Keratinocyte (primary cell): ENCODE measurements around the gene CLEC3B. TPM values are rescaled to one million over a fixed set of nuclear protein-coding genes. Genes with fewer than 3 reads are reported as not detected.

Experiments used
- DNase-seq: peaks from one replicate; pipeline ENCODE4 v3.0.0-alpha.2; 2011; ENCODE audit warnings: low read depth, missing footprints, low spot score
- FAIRE-seq: peaks from 2 replicates; lab custom pipeline; 2011; peaks lifted over from hg19 to GRCh38; lab: Jason Lieb, UNC
- H2AFZ ChIP-seq: 2 replicates; pipeline ENCODE4 v1.6.0; 2012; ENCODE audit warnings: low read length, control low read depth, inconsistent platforms; ENCODE audit not compliant: control insufficient read depth
- H3K27ac ChIP-seq: 2 replicates; pipeline ENCODE4 v1.5.1; 2011; ENCODE audit warnings: low read length; ENCODE audit not compliant: control insufficient read depth, insufficient read depth
- H3K27me3 ChIP-seq: 3 replicates; pipeline ENCODE4 v1.6.0; 2011; ENCODE audit warnings: low read length; ENCODE audit not compliant: control insufficient read depth, insufficient read depth; ENCODE audit errors: extremely low read depth
- H3K36me3 ChIP-seq, 2 experiments: 2 replicates in 1 of 2; 3 replicates in 1 of 2; pipeline ENCODE4 v1.5.1; 2011; ENCODE audit warnings: low read length in 2 of 2, mild to moderate bottlenecking in 1 of 2; ENCODE audit not compliant: control insufficient read depth in 2 of 2, insufficient read depth in 2 of 2; ENCODE audit errors: extremely low read depth in 1 of 2
- H3K4me1 ChIP-seq: 3 replicates; pipeline ENCODE4 v1.5.1; 2011; ENCODE audit warnings: low read length; ENCODE audit not compliant: control insufficient read depth, insufficient read depth; ENCODE audit errors: extremely low read depth
- H3K4me2 ChIP-seq: 3 replicates; pipeline ENCODE4 v1.6.0; 2011; ENCODE audit warnings: low read depth, low read length; ENCODE audit not compliant: control insufficient read depth, insufficient read depth; ENCODE audit errors: extremely low read depth
- H3K4me3 ChIP-seq, 3 experiments: fragments of 200-600 bp in 1 of 3; sonication (generic) in 1 of 3; 2 replicates in 2 of 3; 3 replicates in 1 of 3; pipeline ENCODE4 v1.5.1; 2011 to 2016; ENCODE audit warnings: low read length in 3 of 3, mild to moderate bottlenecking in 3 of 3, control low read depth in 2 of 3, inconsistent platforms in 1 of 3, low read depth in 1 of 3, mixed read lengths in 1 of 3, mixed run types in 1 of 3, moderate library complexity in 1 of 3; ENCODE audit not compliant: control insufficient read depth in 2 of 3, insufficient read depth in 2 of 3; ENCODE audit errors: extremely low read depth in 1 of 3
- H3K79me2 ChIP-seq: 2 replicates; pipeline ENCODE4 v1.6.0; 2012; ENCODE audit warnings: low read length; ENCODE audit not compliant: control insufficient read depth, insufficient read depth
- H3K9ac ChIP-seq: 3 replicates; pipeline ENCODE4 v1.6.0; 2011; ENCODE audit warnings: low read length; ENCODE audit not compliant: control insufficient read depth, insufficient read depth; ENCODE audit errors: extremely low read depth
- H3K9me1 ChIP-seq: 3 replicates; pipeline ENCODE4 v1.6.0; 2011; ENCODE audit warnings: low read length; ENCODE audit not compliant: control insufficient read depth, insufficient read depth; ENCODE audit errors: extremely low read depth
- H3K9me3 ChIP-seq: 2 replicates; pipeline ENCODE4 v1.5.1; 2012; ENCODE audit warnings: low read depth, low read length; ENCODE audit not compliant: control insufficient read depth
- H4K20me1 ChIP-seq: 3 replicates; pipeline ENCODE4 v1.6.0; 2011; ENCODE audit warnings: low read length; ENCODE audit not compliant: control insufficient read depth, insufficient read depth; ENCODE audit errors: extremely low read depth
- EZH2 ChIP-seq: IDR thresholded peaks from one replicate; pipeline ENCODE4 v1.6.1; 2012; ENCODE audit warnings: inconsistent platforms, mild to moderate bottlenecking, low read length, moderate library complexity
- dilution Hi-C: fragments of 300-500 bp; cut with MboI; formaldehyde crosslinking; loops from one replicate; pipeline ENCODE4 v1.7.0; 2020; ENCODE audit warnings: low sequenced_read_pairs; ENCODE audit not compliant: extremely low pct_ligation_motif_present
- polyA plus RNA-seq, 5 experiments: library from polyadenylated mRNA; depleted of rRNA in 3 of 5; stranded (reverse) in 3 of 5; stranded (forward) in 1 of 5; unstranded in 1 of 5; fragments of >200 nt; gene quantifications; 1 replicate in 1 of 5; 2 replicates in 3 of 5; 3 replicates in 1 of 5; pipeline versions ENCODE4 v1.2.1 to v1.2.3, GENCODE V29; 2011 to 2012; ENCODE audit warnings: missing spikeins in 2 of 5, low read depth in 1 of 5, low replicate concordance in 1 of 5
- TF ChIP-seq, protein P1 (sequence below), 3 experiments: IDR thresholded peaks in 1 of 3; conservative IDR thresholded peaks in 1 of 3; optimal IDR thresholded peaks in 1 of 3; 2 replicates in 2 of 3; 3 replicates in 1 of 3; pipeline versions ENCODE3 to v1.5.1; 2011; ENCODE audit warnings: low read length in 3 of 3, mild to moderate bottlenecking in 3 of 3, moderate library complexity in 2 of 3, control low read depth in 1 of 3, inconsistent platforms in 1 of 3; ENCODE audit not compliant: insufficient read depth in 2 of 3; ENCODE audit errors: extremely low read depth in 1 of 3

The CLEC3B gene
- polyA plus RNA-seq, 1 donor (not counting 4 experiments of a cell fraction or from before 2014, with no cell fraction given): not detected

DNA sequence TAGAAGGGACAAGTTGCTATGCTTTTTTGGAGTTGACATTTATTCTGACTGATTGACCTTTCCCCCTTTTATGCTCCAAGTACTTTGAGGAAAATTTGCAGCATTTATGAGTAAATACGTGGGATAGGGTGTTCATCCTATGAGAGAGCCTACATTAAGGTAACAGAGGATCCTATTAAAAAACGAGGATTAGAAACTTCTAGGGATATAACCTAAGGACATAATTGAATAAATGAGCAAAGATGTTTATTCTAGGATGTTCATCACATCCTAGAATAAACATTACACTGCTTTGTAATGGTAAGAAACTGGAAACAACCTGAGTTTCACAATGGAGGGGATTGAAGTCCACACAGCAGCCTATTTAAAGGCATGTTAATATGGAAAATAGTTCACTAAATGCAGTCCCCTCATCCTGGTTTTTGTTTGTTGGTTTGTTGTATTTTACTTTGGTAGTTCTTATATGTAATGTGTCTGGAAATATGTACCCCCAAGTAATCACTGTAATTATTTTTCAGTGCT lies 23.9 kb upstream of the CLEC3B start:
- no peaks in the 10 kb centered on the region for H3K9me1 ChIP-seq
- H3K9me3 ChIP-seq: no peaks in the 10 kb centered on the region
- TF ChIP-seq, protein P1, sequence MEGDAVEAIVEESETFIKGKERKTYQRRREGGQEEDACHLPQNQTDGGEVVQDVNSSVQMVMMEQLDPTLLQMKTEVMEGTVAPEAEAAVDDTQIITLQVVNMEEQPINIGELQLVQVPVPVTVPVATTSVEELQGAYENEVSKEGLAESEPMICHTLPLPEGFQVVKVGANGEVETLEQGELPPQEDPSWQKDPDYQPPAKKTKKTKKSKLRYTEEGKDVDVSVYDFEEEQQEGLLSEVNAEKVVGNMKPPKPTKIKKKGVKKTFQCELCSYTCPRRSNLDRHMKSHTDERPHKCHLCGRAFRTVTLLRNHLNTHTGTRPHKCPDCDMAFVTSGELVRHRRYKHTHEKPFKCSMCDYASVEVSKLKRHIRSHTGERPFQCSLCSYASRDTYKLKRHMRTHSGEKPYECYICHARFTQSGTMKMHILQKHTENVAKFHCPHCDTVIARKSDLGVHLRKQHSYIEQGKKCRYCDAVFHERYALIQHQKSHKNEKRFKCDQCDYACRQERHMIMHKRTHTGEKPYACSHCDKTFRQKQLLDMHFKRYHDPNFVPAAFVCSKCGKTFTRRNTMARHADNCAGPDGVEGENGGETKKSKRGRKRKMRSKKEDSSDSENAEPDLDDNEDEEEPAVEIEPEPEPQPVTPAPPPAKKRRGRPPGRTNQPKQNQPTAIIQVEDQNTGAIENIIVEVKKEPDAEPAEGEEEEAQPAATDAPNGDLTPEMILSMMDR (optimal IDR thresholded peaks at IDR 0.05 in 1 of 3, IDR thresholded peaks at IDR 0.05 in 1 of 3, conservative IDR thresholded peaks at IDR 0.05 in 1 of 3; ENCODE audit: extremely low read depth in 1 of 3, insufficient read depth in 2 of 3, low read length in 3 of 3): no peak
- TF ChIP-seq EZH2: no peak
- H3K4me1 ChIP-seq: no peaks in the 10 kb centered on the region
- H3K36me3 ChIP-seq: peaks cover 37 to 54% of the 10 kb centered on the region in 2 experiments
- H2AFZ ChIP-seq: no peak overlapping the region
- no peak overlapping the region for H3K27ac ChIP-seq
- H3K27me3 ChIP-seq: no peaks in the 10 kb centered on the region
- no peaks in the 10 kb centered on the region for H3K79me2 ChIP-seq
- dilution Hi-C loops: no loop called here
- no peaks in the 10 kb centered on the region for H4K20me1 ChIP-seq
- no peak for FAIRE-seq
- DNase-seq: no peak
- H3K4me3 ChIP-seq: no peak overlapping the region
- no peak overlapping the region for H3K9ac ChIP-seq
- H3K4me2 ChIP-seq: no peak overlapping the region

DNA sequence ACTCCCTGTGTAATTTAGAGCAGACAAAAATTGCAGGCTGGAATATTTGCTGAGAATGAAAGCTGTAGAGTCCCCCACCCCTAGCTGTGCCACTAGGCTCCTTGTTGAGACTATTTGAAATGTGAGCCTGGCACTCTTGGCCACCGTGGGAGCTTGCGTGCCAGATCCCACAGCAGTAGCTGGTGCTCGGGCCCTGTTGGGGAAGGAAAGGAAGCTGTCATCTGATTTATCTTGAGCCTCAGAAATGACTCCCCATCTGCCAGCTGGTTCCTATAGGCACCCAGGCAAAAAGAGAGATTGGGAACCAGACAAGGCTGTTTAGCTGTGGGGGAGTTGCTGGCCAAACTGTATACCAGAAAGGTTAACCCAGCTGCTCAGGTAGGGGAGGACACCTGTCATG lies 23.4 kb upstream of the CLEC3B start:
- Histone ChIP-seq H3K4me3 (no peak overlapping the region), H3K79me2 (no peaks in the 10 kb centered on the region), H3K9ac (no peak overlapping the region), H3K4me1 (peaks cover 2% of the 10 kb centered on the region), H3K9me3 (no peaks in the 10 kb centered on the region), H3K27ac (no peak overlapping the region), H3K27me3 (no peaks in the 10 kb centered on the region), H3K9me1 (no peaks in the 10 kb centered on the region), H3K36me3 (peaks cover 38 to 54% of the 10 kb centered on the region in 2 experiments), H3K4me2 (no peak overlapping the region), H2AFZ (no peak overlapping the region), H4K20me1 (no peaks in the 10 kb centered on the region)
- TF ChIP-seq EZH2: no peak
- TF ChIP-seq, protein P1 (optimal IDR thresholded peaks at IDR 0.05 in 1 of 3, IDR thresholded peaks at IDR 0.05 in 1 of 3, conservative IDR thresholded peaks at IDR 0.05 in 1 of 3; ENCODE audit: extremely low read depth in 1 of 3, insufficient read depth in 2 of 3, low read length in 3 of 3): no peak
- no peak for DNase-seq
- dilution Hi-C loops: no loop called here
- FAIRE-seq: no peak
